IPS-18c (cell line): ENCODE data around the gene PTPRF.
"Not testable (repeated sequence)": the region's sequence is repeated elsewhere in the genome, so short reads cannot be mapped to it uniquely, and the experiment has no call there.

Experiments used
- H3K4me3 ChIP-seq: 2 replicates; pipeline ENCODE4 v1.7.0; 2013; ENCODE audit warnings: low read depth, mild to moderate bottlenecking, low read length, moderate library complexity; ENCODE audit not compliant: insufficient read depth
- H3K9me3 ChIP-seq: one replicate; pipeline ENCODE4 v1.6.1; 2013; ENCODE audit warnings: mild to moderate bottlenecking, low read length, moderate library complexity; ENCODE audit not compliant: control insufficient read depth, insufficient read depth

The PTPRF gene

DNA sequence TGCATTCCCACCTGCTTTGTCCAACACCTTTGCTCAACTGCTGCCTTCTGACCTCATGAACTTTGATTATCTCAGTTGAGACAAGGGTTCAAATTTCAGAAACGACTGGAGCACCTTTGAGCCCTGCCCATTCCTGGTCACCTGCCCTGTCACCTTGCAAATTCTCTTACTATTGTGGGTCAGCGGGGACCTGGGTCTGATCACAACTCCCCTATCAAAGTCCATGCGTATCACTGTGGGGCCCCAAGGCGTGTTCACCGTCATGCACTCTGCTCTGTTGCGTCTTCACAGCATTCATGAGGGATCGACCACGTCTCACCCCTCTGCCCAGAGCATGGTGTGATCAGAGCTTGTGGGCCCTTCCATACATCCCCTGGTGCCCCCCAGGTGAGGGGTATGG, 12.9 kb downstream of the PTPRF start:
- Histone ChIP-seq H3K9me3 (no peaks in the 10 kb centered on the region), H3K4me3 (no peak overlapping the region)

- no peaks in the 10 kb centered on the region for H3K9me3 ChIP-seq
- H3K4me3 ChIP-seq = no peak overlapping the region
Measured at GRCh38 chr1:43545339-43545694, 14.6 kb downstream of the PTPRF start.

- Histone ChIP-seq H3K9me3 (no peaks in the 10 kb centered on the region), H3K4me3 (peak overlapping the region; percentile 31; the same call in 1 of the 2 replicates)
Measured at GRCh38 chr1:43545695-43546387, 15.2 kb downstream of the PTPRF start.

DNA sequence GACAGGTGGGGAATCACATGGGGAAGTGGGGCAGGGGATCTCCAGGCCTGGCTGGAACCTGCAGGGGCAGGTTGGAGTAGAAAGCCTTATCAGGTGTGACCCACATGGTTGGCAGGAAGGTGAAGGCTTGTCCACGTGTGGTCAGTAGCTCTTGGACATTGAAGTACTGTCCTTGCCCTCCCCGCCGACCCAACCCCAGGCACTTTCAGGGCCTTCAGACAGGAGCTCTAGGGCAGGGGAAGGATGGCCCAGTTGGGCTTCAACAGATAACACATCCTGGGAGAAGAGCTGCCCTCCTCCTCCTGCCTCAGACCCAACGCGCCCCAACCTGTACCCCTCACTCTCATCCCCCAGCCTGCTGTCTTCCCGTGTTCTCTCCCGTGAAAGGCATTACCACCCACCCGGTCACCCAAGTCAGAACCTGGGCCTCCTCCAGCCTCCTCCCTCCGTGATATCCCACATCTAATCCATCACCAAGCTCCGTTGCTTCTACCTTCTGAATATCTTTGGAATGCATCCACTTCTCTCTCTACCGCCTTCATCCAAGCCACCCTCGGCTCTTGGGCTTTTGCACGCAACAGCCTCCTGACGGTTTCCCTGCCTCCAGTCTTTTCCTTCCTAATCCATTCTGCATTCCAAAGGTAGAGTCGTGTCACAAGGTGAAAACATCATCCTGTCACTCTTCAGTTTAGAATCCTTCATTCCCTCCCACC, 15.9 kb downstream of the PTPRF start:
- Histone ChIP-seq H3K4me3 (0 out of 2 replicates have a peak overlapping the region, but pooled peaks have one; percentile 31), H3K9me3 (no peaks in the 10 kb centered on the region)

DNA sequence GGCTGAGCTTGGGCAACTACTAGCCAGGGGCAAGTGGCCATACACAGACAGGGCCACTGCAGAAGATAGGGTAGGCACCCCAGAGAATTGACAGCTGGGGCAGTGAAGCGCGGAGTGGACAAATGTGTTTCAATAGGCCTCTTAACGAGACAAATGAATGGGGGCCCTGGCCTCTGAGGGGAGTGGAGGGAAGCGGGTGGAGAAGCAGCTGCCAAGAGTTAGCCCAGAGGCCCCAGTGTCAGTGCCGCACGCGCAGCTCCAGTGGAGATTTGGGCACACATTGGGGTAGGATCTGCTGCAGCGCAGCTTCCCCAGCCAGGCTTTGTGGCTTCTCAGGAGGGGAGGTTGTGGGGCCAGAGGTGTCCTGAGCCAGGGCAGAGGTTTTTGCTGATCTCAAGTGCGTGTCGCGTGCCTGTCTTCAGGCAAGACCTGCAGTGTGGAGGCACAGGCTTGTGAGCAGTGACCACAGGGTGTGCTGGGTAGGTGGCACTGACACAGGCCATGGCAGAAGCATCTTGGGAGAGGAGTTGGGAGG, 16.9 kb downstream of the PTPRF start:
- Histone ChIP-seq H3K4me3 (no peak overlapping the region), H3K9me3 (no peaks in the 10 kb centered on the region)

GRCh38 chr1:43548285-43549271, 17.9 kb downstream of the PTPRF start:
- H3K9me3 ChIP-seq = no peaks in the 10 kb centered on the region
- no peak overlapping the region for H3K4me3 ChIP-seq

- not testable (repeated sequence) for H3K4me3 ChIP-seq, H3K9me3 ChIP-seq
Measured at GRCh38 chr1:43549394-43549793, 18.7 kb downstream of the PTPRF start.

DNA sequence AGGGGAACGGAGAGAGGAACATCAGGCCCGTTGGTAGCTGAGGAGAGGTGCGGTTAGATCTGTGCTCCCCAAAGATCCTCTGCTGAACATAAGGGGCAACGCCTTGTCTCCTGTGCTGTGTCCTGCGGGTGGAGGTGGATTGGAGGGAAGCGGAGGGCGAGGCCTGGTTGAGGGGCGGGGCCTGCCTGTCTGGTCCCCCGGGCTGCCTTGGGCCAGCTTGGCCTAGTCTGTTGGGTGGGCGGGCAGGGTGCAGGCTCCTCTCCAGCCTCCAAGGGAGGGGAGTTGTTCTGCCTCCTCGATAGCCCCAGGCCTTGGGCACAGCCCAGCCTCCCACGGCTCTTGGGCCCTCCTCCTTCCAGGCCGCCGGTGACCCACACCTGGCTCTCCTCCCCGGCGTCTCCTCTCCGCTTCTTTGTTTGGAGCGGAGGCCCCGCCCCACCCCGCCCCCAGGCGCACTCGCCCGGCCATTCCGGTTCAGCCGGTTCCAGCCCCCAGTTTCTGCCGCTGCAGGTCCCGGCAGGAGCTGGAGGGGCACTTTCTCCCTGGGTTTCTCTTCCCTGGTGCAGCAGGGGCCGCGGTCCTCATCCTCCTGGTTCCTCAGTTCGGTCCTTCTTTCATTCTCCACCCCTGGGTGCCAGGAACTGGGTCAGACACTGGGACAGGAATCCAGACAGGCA, 19.4 kb downstream of the PTPRF start:
- peak overlapping the region; percentile 37 for H3K4me3 ChIP-seq

GRCh38 chr1:43550598-43551246, 20.0 kb downstream of the PTPRF start:
- H3K4me3 ChIP-seq = peak overlapping the region; percentile 37

More for the DNA sequence above, 19.4 kb downstream of the PTPRF start:
- H3K9me3 ChIP-seq = no peaks in the 10 kb centered on the region

DNA sequence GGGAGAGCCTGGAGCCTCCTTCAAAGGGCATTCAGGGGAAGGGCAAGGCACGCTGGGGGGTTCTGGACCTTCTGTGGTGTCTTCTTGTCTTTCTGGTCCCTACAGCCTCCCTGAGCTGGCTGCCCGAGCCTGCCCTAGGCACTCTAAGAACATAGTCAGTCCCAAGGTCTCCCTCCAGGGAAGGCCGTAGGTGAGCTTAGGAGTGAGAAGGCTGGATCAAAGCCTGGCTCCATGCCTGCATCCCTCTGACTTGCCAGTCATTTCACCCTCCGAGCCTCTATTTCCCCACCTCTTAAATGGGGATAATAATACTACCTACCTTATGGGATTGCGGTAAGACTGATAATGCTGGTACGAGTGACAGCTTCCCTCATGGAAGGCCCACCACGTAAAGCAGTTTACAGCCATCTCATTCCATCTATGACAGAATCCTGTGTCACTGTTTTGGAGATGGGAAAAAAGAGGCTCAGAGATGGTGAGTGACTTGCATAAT, 20.8 kb downstream of the PTPRF start:
- Histone ChIP-seq H3K9me3 (no peaks in the 10 kb centered on the region), H3K4me3 (no peak overlapping the region)

More at GRCh38 chr1:43550598-43551246, 20.0 kb downstream of the PTPRF start:
- no peaks in the 10 kb centered on the region for H3K9me3 ChIP-seq

- Histone ChIP-seq H3K9me3 (no peaks in the 10 kb centered on the region), H3K4me3 (no peak overlapping the region)
Measured at GRCh38 chr1:43552059-43552742, 21.5 kb downstream of the PTPRF start.

DNA sequence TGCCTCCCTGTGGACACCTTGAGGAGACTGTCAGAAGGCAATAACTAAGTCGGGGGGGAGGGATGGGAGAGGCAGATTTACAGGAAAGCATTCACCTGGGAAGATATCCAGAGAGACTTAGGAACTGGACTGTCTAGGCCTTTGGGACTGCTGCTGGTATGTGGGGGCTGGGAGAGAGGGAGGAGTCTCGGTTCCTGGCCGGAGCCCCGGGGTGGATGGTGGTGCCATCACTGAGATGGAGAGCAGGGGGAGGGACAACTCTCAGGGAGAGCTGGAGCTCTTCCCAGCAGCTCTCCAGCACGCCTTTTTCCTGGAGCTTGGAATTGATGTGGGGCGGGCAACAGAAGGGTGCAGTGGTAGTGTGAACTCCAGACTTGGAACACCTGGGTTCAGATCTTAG, 22.1 kb downstream of the PTPRF start:
- no peaks in the 10 kb centered on the region for H3K9me3 ChIP-seq

GRCh38 chr1:43554444-43554992, 23.8 kb downstream of the PTPRF start:
- no peak overlapping the region for H3K4me3 ChIP-seq
- H3K9me3 ChIP-seq = no peaks in the 10 kb centered on the region

More for the DNA sequence above, 22.1 kb downstream of the PTPRF start:
- H3K4me3 ChIP-seq = no peak overlapping the region

DNA sequence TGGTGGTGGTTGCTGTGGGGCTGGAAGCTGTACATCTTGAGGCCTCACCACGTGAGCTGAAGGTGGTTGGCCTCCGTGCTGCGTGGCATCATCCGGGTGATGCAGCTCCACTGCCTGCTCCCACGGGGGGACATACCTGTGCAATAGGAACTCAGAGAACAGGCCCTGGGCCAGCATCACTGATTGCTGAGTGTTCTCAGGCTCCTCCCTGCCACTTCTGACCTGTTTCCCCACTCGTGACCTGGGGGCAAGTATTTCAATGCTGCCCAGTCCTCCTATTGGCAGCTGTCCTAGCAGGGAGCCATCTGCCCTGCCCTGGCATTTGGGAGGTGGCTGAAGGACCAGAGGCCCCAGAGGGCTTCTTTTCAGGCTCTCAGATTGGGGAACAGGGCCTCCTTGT, 26.1 kb downstream of the PTPRF start:
- H3K4me3 ChIP-seq = no peak overlapping the region
- no peaks in the 10 kb centered on the region for H3K9me3 ChIP-seq

DNA sequence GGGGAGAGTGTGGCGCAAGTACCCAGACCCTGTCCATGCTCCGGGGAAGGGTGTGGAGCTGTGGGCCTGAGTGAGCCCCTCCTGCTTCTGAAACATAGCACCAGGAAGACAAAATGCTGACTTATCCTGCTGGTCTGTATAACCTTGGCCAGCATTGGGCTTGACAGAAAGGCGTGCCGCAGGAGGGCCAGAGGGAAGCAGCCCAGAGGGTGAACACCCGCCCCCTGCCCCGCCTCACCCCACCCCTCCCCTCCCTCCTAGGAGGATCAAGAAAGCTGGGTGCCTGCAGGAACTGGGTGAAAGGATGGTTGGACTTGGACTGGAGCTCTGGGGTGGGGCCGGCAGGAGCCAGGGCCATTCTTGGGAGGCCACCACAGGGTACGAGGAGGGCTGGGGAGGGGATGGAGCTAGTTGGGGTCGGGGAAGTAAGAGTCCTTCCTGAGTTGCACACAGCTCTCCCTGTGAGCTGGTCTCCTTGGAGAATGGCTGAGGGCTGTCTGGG, 27.1 kb downstream of the PTPRF start:
- Histone ChIP-seq H3K9me3 (no peaks in the 10 kb centered on the region), H3K4me3 (no peak overlapping the region)
